Activated CD4-positive, alpha-beta T cell treated with anti-CD3 and anti-CD28 coated beads for 36 hours (primary cell): Measurements from ENCODE around the gene TMEM138. TPM values are rescaled to one million over a fixed set of nuclear protein-coding genes. Genes with fewer than 3 reads are reported as not detected.
A peak's percentile ranks its signal among the peaks of the same experiment; 100 is the strongest.

ENCODE experiments used
- ATAC-seq: fragments of 200-7000 bp; cut with Tn5 transposase; one replicate; pipeline ENCODE4 v1.10.0; 2021; ENCODE audit warnings: mild to moderate bottlenecking, moderate library complexity
- CTCF ChIA-PET: fragments of 350-600 bp; sonication (Branson Sonifier 250); formaldehyde crosslinking; loops from one replicate; lab custom pipeline; 2021; ENCODE audit warnings: antibody characterized with exemption; lab: Charles Lee
- POLR2A ChIA-PET: fragments of 350-600 bp; sonication (Branson Sonifier 250); formaldehyde crosslinking; loops from one replicate; lab custom pipeline; 2021; ENCODE audit warnings: antibody characterized with exemption, inconsistent platforms; lab: Charles Lee
- DNase-seq: peaks from one replicate; pipeline ENCODE4 v3.0.0-alpha.2; 2020
- H3K27ac Mint-ChIP-seq: one replicate; pipeline ENCODE4 v1.8.0; 2021; ENCODE audit warnings: mixed read lengths
- H3K27me3 Mint-ChIP-seq: one replicate; pipeline ENCODE4 v1.8.0; 2021; ENCODE audit warnings: mixed read lengths
- H3K36me3 Mint-ChIP-seq: one replicate; pipeline ENCODE4 v1.8.0; 2021; ENCODE audit warnings: low read depth, mixed read lengths
- H3K4me1 Mint-ChIP-seq: one replicate; pipeline ENCODE4 v1.8.0; 2021; ENCODE audit warnings: mixed read lengths
- H3K4me3 Mint-ChIP-seq: one replicate; pipeline ENCODE4 v1.8.0; 2021; ENCODE audit warnings: mild to moderate bottlenecking, moderate library complexity, mixed read lengths
- H3K9me3 Mint-ChIP-seq: one replicate; pipeline ENCODE4 v1.8.0; 2021; ENCODE audit warnings: low read depth, mixed read lengths
- intact Hi-C, 2 experiments: fragments of 100-400 bp; cut with DNase I in 1 of 2; cut with micrococcal nuclease in 1 of 2; formaldehyde crosslinking; loops; one replicate each; pipeline versions ENCODE4 v1.14.2 to v1.15.1; 2022 to 2024; cut with DNase I, micrococcal nuclease
- total RNA-seq, 2 experiments: library from RNA; stranded (reverse); gene quantifications; one replicate each; pipeline ENCODE4 v1.2.3, GENCODE V29; 2021

Gene TMEM138
- total RNA-seq, 2 experiments from 2014 or later: 38.6 to 56.5 TPM

DNA sequence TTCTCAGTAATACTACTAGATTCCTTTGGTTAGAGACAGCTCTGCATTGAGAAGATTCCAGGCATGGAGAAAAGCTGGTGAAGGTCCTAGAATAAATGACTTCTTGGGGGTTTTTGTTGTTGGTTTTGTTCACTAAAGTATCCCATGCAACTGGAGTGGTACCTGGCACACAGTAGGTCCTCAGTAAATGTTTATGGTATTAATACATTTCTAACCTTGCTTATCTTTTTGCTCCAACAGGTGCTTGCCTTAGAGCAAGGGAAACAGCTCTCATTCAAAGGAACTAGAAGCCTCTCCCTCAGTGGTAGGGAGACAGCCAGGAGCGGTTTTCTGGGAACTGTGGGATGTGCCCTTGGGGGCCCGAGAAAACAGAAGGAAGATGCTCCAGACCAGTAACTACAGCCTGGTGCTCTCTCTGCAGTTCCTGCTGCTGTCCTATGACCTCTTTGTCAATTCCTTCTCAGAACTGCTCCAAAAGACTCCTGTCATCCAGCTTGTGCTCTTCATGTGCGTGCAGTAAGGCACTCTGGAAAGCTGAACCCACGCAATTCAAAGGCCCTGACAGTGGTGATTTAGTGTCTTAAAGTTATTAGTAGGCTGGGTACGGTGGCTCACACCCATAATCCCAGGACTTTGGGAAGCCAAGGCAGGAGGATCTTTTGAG is 2.0 kb downstream of the TMEM138 start:
- ChIA-PET POLR2A (interaction anchor here (0.6 to 3.8 kb wide), 4 partner anchors 28 to 589 kb away, joined by 3 to 19 read pairs (median 10); partner anchors contain the start of genes CPSF7 and SDHAF2), CTCF (interaction anchor here (0.8 to 9.5 kb wide), 10 partner anchors 8 to 82 kb away, joined by 3 to 66 read pairs (median 8); partner anchors contain the start of genes DDB1, TKFC and TMEM216)
- intact Hi-C loops: no loop called here
- H3K36me3 Mint-ChIP-seq: peaks cover 34% of the 10 kb centered on the region
- ATAC-seq (no peak), DNase-seq (no peak)
- peaks cover 30% of the 10 kb centered on the region for H3K4me1 Mint-ChIP-seq
- H3K27ac Mint-ChIP-seq: peak overlapping the region; percentile 100
- H3K4me3 Mint-ChIP-seq: peak overlapping the region; percentile 100
- H3K27me3 Mint-ChIP-seq: no peaks in the 10 kb centered on the region
- H3K9me3 Mint-ChIP-seq: no peaks in the 10 kb centered on the region

DNA sequence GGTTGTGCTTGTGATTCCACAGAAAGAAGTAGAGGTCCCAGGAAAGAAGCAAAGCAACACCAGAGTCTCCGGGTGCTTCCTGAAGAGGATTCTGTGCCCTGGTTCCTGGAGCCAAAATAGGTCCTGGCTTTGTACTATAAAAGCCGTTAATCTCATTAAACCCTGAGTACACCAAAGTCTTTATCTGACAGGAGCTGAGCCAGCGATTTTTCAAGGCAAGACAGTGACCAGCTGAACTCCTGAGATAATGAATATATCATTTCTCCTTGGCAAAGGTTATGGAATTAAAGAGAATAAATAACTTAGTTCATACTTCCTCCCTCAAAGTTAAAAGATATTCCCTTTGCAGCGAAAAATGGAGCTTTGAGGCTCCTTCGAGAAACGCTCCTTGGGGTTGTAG is 5.2 kb downstream of the TMEM138 start:
- no peak overlapping the region for H3K4me3 Mint-ChIP-seq
- peaks cover 21% of the 10 kb centered on the region for H3K4me1 Mint-ChIP-seq
- DNase-seq: no peak
- POLR2A ChIA-PET: no interaction called here
- H3K27me3 Mint-ChIP-seq: no peaks in the 10 kb centered on the region
- intact Hi-C loops: no loop called here
- H3K36me3 Mint-ChIP-seq: peaks cover 50% of the 10 kb centered on the region
- no peaks in the 10 kb centered on the region for H3K9me3 Mint-ChIP-seq
- CTCF ChIA-PET: interaction anchor here (1.3 to 9.5 kb wide), 4 partner anchors 17 to 68 kb away, joined by 4 to 66 read pairs (median 17); partner anchors contain the start of genes DDB1 and TKFC
- no peak overlapping the region for H3K27ac Mint-ChIP-seq
- no peak for ATAC-seq

DNA sequence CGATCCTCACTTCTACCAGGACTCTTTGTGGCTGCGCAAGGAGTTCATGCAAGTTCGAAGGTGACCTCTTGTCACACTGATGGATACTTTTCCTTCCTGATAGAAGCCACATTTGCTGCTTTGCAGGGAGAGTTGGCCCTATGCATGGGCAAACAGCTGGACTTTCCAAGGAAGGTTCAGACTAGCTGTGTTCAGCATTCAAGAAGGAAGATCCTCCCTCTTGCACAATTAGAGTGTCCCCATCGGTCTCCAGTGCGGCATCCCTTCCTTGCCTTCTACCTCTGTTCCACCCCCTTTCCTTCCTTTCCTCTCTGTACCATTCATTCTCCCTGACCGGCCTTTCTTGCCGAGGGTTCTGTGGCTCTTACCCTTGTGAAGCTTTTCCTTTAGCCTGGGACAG is 6.5 kb downstream of the TMEM138 start:
- intact Hi-C loops: no loop called here
- H3K4me1 Mint-ChIP-seq: peaks cover 12% of the 10 kb centered on the region
- H3K27me3 Mint-ChIP-seq: no peaks in the 10 kb centered on the region
- no peak for ATAC-seq
- CTCF ChIA-PET: interaction anchor here (0.6 to 4.5 kb wide), 4 partner anchors 14 to 67 kb away, joined by 3 to 28 read pairs (median 4); no protein-coding TSS in a partner anchor
- POLR2A ChIA-PET: no interaction called here
- no peak overlapping the region for H3K4me3 Mint-ChIP-seq
- H3K27ac Mint-ChIP-seq: no peak overlapping the region
- peaks cover 49% of the 10 kb centered on the region for H3K36me3 Mint-ChIP-seq
- no peaks in the 10 kb centered on the region for H3K9me3 Mint-ChIP-seq
- DNase-seq: no peak

DNA sequence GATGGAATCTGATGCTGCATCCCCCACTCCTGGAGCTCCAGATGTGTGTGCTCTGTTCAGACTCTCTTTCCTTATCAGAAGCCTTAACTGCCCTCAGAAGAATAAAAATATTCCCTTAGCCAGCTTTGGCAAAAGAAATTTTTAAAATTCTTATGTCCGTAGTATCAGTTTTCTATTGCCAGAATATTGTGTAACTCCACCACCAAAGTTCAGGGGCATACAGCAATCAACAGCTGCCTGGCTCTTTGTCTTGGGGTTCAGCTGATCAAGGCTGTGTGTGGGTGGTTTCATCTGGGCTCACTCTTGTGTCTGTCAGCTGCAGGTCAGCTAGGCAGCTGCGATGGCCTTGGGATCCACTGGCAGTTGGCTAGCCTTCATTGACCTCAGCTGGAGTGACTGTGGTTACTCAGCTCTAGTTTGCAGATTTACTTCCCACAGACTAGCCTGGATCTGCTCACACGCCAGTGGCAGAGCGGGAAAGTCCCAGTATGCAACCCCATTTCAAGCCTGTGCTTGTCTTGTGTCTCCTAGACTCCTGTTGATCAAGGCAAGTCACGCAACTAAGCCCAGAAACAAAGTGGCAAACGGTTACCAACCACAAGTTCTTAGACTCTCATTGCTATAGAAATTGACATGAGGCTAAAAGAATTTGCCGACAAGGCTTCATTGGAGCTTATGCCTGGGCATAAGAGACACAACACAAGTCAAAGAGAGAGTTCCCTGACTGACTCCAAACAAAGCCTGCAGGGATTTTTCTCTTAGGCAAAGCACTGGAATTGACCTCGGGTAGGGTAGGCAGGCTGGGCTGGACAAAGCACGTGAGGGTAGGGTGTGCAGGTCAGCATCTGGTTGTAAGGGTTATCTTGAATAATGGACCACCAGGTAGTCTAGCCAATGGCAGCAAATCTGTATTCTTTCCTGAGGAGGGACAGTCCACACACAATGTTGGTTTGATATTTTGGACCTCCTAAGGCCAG is 7.5 kb downstream of the TMEM138 start:
- no peak for ATAC-seq
- Mint-ChIP-seq H3K27me3 (no peaks in the 10 kb centered on the region), H3K4me3 (no peak overlapping the region), H3K4me1 (peaks cover 7% of the 10 kb centered on the region), H3K36me3 (peaks cover 45% of the 10 kb centered on the region), H3K9me3 (no peaks in the 10 kb centered on the region), H3K27ac (no peak overlapping the region)
- DNase-seq: no peak
- POLR2A ChIA-PET: interaction anchor here (1.4 kb wide), 1 partner anchor 29 kb away, joined by 4 read pairs; no protein-coding TSS in a partner anchor
- CTCF ChIA-PET: interaction anchor here (0.6 to 4.5 kb wide), 8 partner anchors 8 to 66 kb away, joined by 3 to 28 read pairs (median 5); partner anchors contain the start of genes CYB561A3, TMEM138 and TMEM216
- intact Hi-C loops: no loop called here

DNA sequence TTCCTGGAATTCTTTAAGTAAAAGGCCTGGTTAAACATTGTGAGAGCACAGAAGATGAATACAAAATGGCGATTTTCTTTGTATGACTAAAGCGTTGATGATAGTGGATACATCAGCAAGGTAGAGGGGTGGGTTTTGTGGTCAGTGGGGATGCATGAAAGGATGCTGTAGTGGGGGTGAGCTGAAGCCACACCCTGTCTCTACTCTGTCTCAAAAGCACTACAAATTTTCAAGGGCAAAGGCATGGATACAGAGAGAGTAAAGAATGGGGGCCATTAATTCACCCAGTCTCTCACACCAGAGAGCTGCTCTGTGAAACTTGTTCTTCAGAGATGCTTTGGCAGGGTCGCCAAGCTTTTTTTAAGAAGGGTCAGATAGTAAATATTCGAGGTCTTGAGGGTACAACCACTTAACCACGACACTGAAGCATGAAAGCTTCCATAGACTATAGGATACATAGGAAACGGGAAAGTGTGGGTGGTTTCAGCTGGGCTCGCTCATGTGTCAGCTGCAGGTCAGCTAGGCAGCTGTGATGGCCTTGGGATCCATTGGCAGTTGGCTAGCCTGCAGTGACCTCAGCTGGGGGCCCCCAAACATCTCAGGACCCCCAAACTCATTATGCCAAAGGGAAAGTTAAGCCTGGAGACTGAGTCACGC is 8.3 kb downstream of the TMEM138 start:
- Mint-ChIP-seq H3K27me3 (no peaks in the 10 kb centered on the region), H3K4me3 (no peak overlapping the region), H3K9me3 (peaks cover 3% of the 10 kb centered on the region), H3K4me1 (peaks cover 7% of the 10 kb centered on the region), H3K36me3 (peaks cover 51% of the 10 kb centered on the region), H3K27ac (peak overlapping the region; percentile 59)
- peak; percentile 60 for ATAC-seq
- ChIA-PET CTCF (interaction anchor here (0.7 to 4.5 kb wide), 9 partner anchors 9 to 117 kb away, joined by 3 to 28 read pairs (median 4); partner anchors contain the start of genes CYB561A3, TMEM138 and TMEM216), POLR2A (interaction anchor here (1.4 kb wide), 1 partner anchor 28 kb away, joined by 4 read pairs; no protein-coding TSS in a partner anchor)
- DNase-seq: no peak
- intact Hi-C loops: no loop called here

DNA sequence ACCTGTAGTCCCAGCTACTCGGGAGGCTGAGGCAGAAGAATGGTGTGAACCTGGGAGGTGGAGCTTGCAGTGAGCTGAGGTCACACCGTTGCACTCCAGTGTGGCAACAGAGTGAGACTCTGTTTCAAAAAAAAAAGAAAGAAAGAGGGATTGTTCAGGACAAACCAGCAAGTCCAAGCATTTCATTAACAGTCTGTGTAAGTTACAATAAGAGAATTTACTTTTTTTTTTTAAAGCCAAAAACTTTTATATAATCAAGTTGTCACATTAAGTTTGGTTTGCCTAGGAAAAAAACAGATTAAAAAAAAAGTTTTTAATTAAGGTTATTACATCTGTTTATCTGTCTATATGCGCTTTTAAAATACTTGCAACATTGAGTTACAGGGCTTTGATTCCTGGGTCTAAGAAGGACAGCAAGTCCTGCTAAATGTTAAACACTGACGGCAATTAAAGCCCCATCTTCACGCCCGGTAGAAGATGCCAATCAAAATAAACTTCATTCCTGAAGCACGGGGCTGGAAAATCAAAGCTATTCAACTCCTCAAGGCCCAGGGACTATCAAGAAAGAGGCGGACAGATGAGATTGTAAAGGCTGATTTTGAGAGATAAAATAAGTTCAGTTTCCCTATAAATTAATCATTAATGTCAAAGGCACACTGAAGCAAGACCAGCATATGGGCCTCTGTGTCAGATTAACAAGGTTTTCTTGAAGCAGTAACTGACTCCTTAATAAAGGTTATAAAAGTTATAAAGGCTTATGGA is 10.7 kb downstream of the TMEM138 start:
- DNase-seq: no peak
- H3K27me3 Mint-ChIP-seq: no peaks in the 10 kb centered on the region
- POLR2A ChIA-PET: interaction anchor here (0.6 kb wide), 2 partner anchors 56 to 539 kb away, joined by 5 read pairs; no protein-coding TSS in a partner anchor
- H3K4me1 Mint-ChIP-seq: peaks cover 7% of the 10 kb centered on the region
- H3K27ac Mint-ChIP-seq: no peak overlapping the region
- peaks cover 3% of the 10 kb centered on the region for H3K9me3 Mint-ChIP-seq
- peaks cover 58% of the 10 kb centered on the region for H3K36me3 Mint-ChIP-seq
- no peak overlapping the region for H3K4me3 Mint-ChIP-seq
- intact Hi-C loops: no loop called here
- no peak for ATAC-seq
- CTCF ChIA-PET: interaction anchor here (2.9 to 5.0 kb wide), 2 partner anchors 10 to 12 kb away, joined by 12 to 32 read pairs; partner anchors contain the start of genes CYB561A3 and TMEM138

DNA sequence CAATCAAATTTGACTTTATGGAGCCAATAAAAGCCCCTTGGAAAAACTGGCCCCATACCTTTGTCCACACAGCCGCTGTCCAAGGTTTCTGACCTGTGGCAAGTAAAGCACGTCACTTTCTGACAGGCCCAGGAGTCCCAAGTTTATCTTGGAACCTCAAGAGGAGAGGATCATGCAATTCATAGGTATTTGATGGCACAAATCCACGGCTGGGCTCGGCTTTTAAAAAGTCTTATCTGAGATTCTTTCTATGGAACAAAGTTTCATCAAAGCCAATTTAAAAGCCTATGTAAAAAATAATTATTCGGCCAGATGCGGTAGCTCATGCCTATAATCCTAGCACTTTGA is 13.6 kb downstream of the TMEM138 start:
- no peak overlapping the region for H3K4me3 Mint-ChIP-seq
- H3K4me1 Mint-ChIP-seq: no peaks in the 10 kb centered on the region
- ChIA-PET CTCF (interaction anchor here (1.4 to 5.0 kb wide), 2 partner anchors 10 to 40 kb away, joined by 6 to 32 read pairs; no protein-coding TSS in a partner anchor), POLR2A (no interaction called here)
- H3K9me3 Mint-ChIP-seq: peaks cover 3% of the 10 kb centered on the region
- ATAC-seq (no peak), DNase-seq (no peak)
- intact Hi-C loops: no loop called here
- H3K27me3 Mint-ChIP-seq: no peaks in the 10 kb centered on the region
- no peak overlapping the region for H3K27ac Mint-ChIP-seq
- peaks cover 37% of the 10 kb centered on the region for H3K36me3 Mint-ChIP-seq

DNA sequence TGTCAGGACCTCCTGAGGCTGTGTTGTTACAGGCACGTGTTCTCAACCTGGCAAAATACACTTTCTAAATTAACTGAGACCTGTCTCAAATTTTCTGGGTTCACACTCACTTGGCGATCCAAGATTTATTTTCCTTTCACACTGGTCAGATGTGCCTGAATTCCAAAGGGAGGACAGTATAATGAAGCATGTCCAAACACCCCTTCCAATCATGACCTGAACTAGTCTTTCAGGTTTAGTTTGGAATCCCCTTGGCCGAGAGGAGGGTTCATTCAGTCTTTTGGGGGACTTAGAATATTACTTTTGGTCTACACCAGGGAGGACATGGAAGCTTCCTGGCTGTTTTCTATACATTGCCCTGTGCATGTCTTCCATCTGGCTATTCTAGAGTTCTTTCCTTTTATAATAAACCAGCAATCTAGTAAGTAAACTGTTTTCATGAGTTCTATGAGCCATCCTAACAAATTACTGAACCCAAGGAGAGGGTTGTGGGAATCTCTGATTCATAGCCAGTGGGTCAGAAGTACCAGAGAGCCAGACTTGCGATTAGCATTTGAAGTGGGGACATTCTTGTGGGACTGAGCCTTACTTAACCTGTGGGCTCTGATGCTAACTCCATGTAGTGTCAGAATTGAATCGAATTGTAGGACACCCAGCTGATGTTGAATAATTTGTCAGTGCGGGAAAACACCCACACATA is 15.4 kb downstream of the TMEM138 start:
- ChIA-PET POLR2A (no interaction called here), CTCF (interaction anchor here (1.4 kb wide), 1 partner anchor 42 kb away, joined by 6 read pairs; no protein-coding TSS in a partner anchor)
- no peak overlapping the region for H3K4me3 Mint-ChIP-seq
- DNase-seq (no peak), ATAC-seq (no peak)
- peaks cover 3% of the 10 kb centered on the region for H3K9me3 Mint-ChIP-seq
- intact Hi-C loops: no loop called here
- H3K4me1 Mint-ChIP-seq: no peaks in the 10 kb centered on the region
- peaks cover 32% of the 10 kb centered on the region for H3K36me3 Mint-ChIP-seq
- H3K27ac Mint-ChIP-seq: peak overlapping the region; percentile 14
- no peaks in the 10 kb centered on the region for H3K27me3 Mint-ChIP-seq

DNA sequence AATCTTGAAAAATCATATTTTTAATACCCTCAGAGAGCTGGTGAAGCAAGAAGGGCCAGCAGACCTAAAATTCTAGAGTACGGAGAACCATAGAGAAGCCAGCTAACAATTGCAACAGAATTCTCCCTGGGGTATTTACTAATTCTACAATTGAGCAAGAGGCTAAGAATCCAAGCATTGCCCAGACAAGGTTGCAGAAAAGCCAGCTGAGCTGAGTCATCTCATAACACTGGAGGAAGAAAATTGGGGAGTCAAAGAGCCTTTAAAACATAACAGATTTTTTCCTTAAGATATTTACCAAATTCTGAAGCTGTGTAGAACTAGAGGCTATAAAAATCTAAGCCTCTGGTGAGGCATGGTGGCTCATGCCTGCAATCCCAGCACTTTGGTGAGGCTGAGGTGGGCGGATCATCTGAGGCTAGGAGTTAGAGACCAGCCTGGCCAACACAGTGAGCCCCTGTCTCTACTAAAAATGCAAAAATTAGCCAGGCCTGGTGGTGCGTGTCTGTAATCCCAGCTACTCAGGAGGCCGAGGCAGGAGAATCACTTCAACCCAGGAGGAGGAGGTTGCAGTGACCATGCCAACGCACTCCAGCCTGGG is 16.6 kb downstream of the TMEM138 start:
- no peaks in the 10 kb centered on the region for H3K27me3 Mint-ChIP-seq
- no peak overlapping the region for H3K27ac Mint-ChIP-seq
- H3K9me3 Mint-ChIP-seq: peaks cover 3% of the 10 kb centered on the region
- H3K4me1 Mint-ChIP-seq: no peaks in the 10 kb centered on the region
- DNase-seq: no peak
- no peak for ATAC-seq
- ChIA-PET CTCF (interaction anchor here (0.6 kb wide), 1 partner anchor 80 kb away, joined by 3 read pairs; no protein-coding TSS in a partner anchor), POLR2A (no interaction called here)
- intact Hi-C loops: no loop called here
- no peak overlapping the region for H3K4me3 Mint-ChIP-seq
- H3K36me3 Mint-ChIP-seq: peaks cover 30% of the 10 kb centered on the region
